ENCODE data around the gene URB1. TPM values are rescaled to one million over a fixed set of nuclear protein-coding genes. Genes with fewer than 3 reads are reported as not detected.
A peak's percentile ranks its signal among the peaks of the same experiment; 100 is the strongest.

Gene URB1
- total RNA-seq, 2 experiments from 2014 or later, result 19.4 to 25.4 TPM

DNA sequence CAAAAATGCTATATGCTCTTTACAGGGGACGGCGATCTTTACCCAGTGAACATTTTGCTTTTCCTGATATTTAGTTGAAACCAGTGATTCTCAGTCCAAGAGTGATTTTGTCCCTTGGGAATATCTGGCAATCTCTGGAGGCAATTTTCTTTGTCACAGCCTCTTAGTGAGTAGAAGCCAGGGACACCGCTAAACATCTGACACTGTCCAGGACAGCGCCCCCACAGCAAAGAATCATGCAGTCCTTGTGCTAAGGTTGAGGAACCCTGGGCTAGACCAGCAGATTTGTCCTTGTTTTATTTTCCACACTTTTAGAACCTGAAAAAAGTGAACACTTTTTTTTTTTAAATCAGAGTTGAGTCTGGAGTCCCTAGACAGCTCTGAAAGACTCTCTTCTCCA, 32.8 kb upstream of the URB1 start:
- no peak overlapping the region for H2AFZ ChIP-seq (ENCODE audit: low read length)
- no TSS peak for BruUV-seq (replicated peaks)
- H3K79me2 ChIP-seq (ENCODE audit: insufficient read depth, low read depth, low read length), result no peaks in the 10 kb centered on the region
- DNase-seq (ENCODE audit: low spot score), result no peak
- no peaks in the 10 kb centered on the region for H3K4me1 ChIP-seq (ENCODE audit: insufficient read depth, low read length, poor library complexity, severe bottlenecking)
- POLR2A ChIA-PET, result interaction anchor here (0.7 kb wide), 1 partner anchor 365 kb away, joined by 5 read pairs; no protein-coding TSS in a partner anchor
- CTCF ChIA-PET (ENCODE audit: unreplicated experiment), result no interaction called here
- H3K4me2 ChIP-seq (ENCODE audit: low read length), result no peak overlapping the region
- no peak overlapping the region for H3K27ac ChIP-seq (ENCODE audit: low read depth, low read length, poor library complexity, severe bottlenecking)
- H3K4me3 ChIP-seq (ENCODE audit: low read depth, low read length, poor library complexity, severe bottlenecking), result no peak overlapping the region
- no peak for TF ChIP-seq EZH2phosphoT487 (IDR thresholded peaks at IDR 0.05; ENCODE audit: borderline replicate concordance, low read depth, low read length)
- TF ChIP-seq, protein P1, sequence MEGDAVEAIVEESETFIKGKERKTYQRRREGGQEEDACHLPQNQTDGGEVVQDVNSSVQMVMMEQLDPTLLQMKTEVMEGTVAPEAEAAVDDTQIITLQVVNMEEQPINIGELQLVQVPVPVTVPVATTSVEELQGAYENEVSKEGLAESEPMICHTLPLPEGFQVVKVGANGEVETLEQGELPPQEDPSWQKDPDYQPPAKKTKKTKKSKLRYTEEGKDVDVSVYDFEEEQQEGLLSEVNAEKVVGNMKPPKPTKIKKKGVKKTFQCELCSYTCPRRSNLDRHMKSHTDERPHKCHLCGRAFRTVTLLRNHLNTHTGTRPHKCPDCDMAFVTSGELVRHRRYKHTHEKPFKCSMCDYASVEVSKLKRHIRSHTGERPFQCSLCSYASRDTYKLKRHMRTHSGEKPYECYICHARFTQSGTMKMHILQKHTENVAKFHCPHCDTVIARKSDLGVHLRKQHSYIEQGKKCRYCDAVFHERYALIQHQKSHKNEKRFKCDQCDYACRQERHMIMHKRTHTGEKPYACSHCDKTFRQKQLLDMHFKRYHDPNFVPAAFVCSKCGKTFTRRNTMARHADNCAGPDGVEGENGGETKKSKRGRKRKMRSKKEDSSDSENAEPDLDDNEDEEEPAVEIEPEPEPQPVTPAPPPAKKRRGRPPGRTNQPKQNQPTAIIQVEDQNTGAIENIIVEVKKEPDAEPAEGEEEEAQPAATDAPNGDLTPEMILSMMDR (conservative IDR thresholded peaks at IDR 0.05; ENCODE audit: low read length), result 0 out of 2 replicates have a peak, but pooled peaks have one; percentile 23
- no peaks in the 10 kb centered on the region for H3K36me3 ChIP-seq (ENCODE audit: insufficient read depth, low read length)
- H3K9me3 ChIP-seq (ENCODE audit: low read length), result no peaks in the 10 kb centered on the region
- H4K20me1 ChIP-seq (ENCODE audit: insufficient read depth, low read length), result no peaks in the 10 kb centered on the region
- H3K9me2 ChIP-seq (ENCODE audit: insufficient read depth, low read length), result no peaks in the 10 kb centered on the region
- intact Hi-C loops (cut with micrococcal nuclease; ENCODE audit: unreplicated experiment), result no loop called here

DNA sequence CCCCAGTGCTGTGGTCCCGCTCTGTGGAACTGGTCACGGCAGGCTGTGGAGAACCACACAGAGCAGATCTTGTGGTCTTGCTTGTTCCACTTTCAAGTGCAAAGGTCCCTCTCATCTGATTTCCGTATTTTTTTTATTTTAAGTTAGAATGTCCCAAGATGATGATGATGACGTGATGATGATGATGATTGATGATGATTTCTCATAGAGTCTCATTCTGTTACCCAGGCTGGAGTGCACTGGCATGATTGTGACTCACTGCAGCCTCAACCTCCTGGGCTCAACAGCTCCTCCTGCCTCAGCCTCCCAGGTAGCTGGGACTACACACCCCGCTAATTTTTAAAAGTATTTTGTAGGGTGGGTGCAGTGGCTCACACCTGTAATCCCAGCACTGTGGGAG, 31.9 kb upstream of the URB1 start:
- no peak for TF ChIP-seq EZH2phosphoT487 (IDR thresholded peaks at IDR 0.05; ENCODE audit: borderline replicate concordance, low read depth, low read length)
- TF ChIP-seq, protein P1 (conservative IDR thresholded peaks at IDR 0.05; ENCODE audit: low read length), result no peak
- intact Hi-C loops (cut with micrococcal nuclease; ENCODE audit: unreplicated experiment), result no loop called here
- no peak overlapping the region for H3K4me2 ChIP-seq (ENCODE audit: low read length)
- ChIA-PET CTCF (ENCODE audit: unreplicated experiment) (no interaction called here), POLR2A (no interaction called here)
- no peaks in the 10 kb centered on the region for H4K20me1 ChIP-seq (ENCODE audit: insufficient read depth, low read length)
- H3K9me2 ChIP-seq (ENCODE audit: insufficient read depth, low read length), result no peaks in the 10 kb centered on the region
- no peak for DNase-seq (ENCODE audit: low spot score)
- no peaks in the 10 kb centered on the region for H3K79me2 ChIP-seq (ENCODE audit: insufficient read depth, low read depth, low read length)
- H3K36me3 ChIP-seq (ENCODE audit: insufficient read depth, low read length), result no peaks in the 10 kb centered on the region
- no TSS peak for BruUV-seq (replicated peaks)
- H3K9me3 ChIP-seq (ENCODE audit: low read length), result no peaks in the 10 kb centered on the region
- H3K27ac ChIP-seq (ENCODE audit: low read depth, low read length, poor library complexity, severe bottlenecking), result no peak overlapping the region
- H3K4me3 ChIP-seq (ENCODE audit: low read depth, low read length, poor library complexity, severe bottlenecking), result no peak overlapping the region
- H3K4me1 ChIP-seq (ENCODE audit: insufficient read depth, low read length, poor library complexity, severe bottlenecking), result no peaks in the 10 kb centered on the region
- no peak overlapping the region for H2AFZ ChIP-seq (ENCODE audit: low read length)

DNA sequence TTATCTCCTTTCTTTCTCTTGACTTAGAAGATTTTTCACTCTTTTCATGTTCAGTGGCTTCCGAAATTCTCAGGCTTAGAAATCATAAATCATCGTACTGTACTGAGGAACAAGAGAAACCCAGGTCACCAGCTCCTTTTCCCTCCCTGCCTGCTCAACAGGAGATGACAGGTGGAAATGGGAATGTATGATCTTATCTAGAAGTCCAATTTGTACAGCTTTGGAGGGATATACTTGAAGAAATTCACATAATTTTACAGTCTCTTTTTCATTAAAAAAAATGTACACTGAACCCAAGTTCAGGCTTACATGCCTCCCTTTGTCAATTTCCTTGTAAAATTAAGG, 31.4 kb upstream of the URB1 start:
- no peak for DNase-seq (ENCODE audit: low spot score)
- no peak overlapping the region for H3K4me2 ChIP-seq (ENCODE audit: low read length)
- intact Hi-C loops (cut with micrococcal nuclease; ENCODE audit: unreplicated experiment), result no loop called here
- CTCF ChIA-PET (ENCODE audit: unreplicated experiment), result no interaction called here
- TF ChIP-seq, protein P1 (conservative IDR thresholded peaks at IDR 0.05; ENCODE audit: low read length), result no peak
- TF ChIP-seq EZH2phosphoT487 (IDR thresholded peaks at IDR 0.05; ENCODE audit: borderline replicate concordance, low read depth, low read length), result no peak
- H4K20me1 ChIP-seq (ENCODE audit: insufficient read depth, low read length), result no peaks in the 10 kb centered on the region
- H3K9me3 ChIP-seq (ENCODE audit: low read length), result no peaks in the 10 kb centered on the region
- H2AFZ ChIP-seq (ENCODE audit: low read length), result no peak overlapping the region
- no peak overlapping the region for H3K4me3 ChIP-seq (ENCODE audit: low read depth, low read length, poor library complexity, severe bottlenecking)
- H3K36me3 ChIP-seq (ENCODE audit: insufficient read depth, low read length), result no peaks in the 10 kb centered on the region
- no peaks in the 10 kb centered on the region for H3K9me2 ChIP-seq (ENCODE audit: insufficient read depth, low read length)
- POLR2A ChIA-PET, result no interaction called here
- H3K4me1 ChIP-seq (ENCODE audit: insufficient read depth, low read length, poor library complexity, severe bottlenecking), result no peaks in the 10 kb centered on the region
- no peak overlapping the region for H3K27ac ChIP-seq (ENCODE audit: low read depth, low read length, poor library complexity, severe bottlenecking)
- H3K79me2 ChIP-seq (ENCODE audit: insufficient read depth, low read depth, low read length), result no peaks in the 10 kb centered on the region
- BruUV-seq (replicated peaks), result no TSS peak
